Posterior vena cava (tissue), 2 donors: ENCODE results near the gene IL22RA2. TPM values are rescaled to one million over a fixed set of nuclear protein-coding genes. Genes with fewer than 3 reads are reported as not detected.
"Not testable (repeated sequence)": the region's sequence is repeated elsewhere in the genome, so short reads cannot be mapped to it uniquely, and the experiment has no call there.

Experiments used
- DNase-seq: peaks from one replicate; pipeline ENCODE4 v3.0.0-alpha.2; 2020; ENCODE audit warnings: low spot score
- intact Hi-C, 2 donors: fragments of 100-400 bp; cut with DNase I; formaldehyde crosslinking; loops; one replicate each; pipeline versions ENCODE4 v1.14.1 to v1.14.2; 2022 to 2023
- long read RNA-seq, 2 donors: library from polyadenylated mRNA; unstranded; transcript quantifications; one replicate each; pipeline ENCODE4 v2.0.0, GENCODE V29; 2020 to 2021
- total RNA-seq, 2 donors: library from RNA; stranded (reverse); fragmentation: NEBNext Ultra II Directional; extraction: Animal tissue kit (Norgen Biotek cat#: 25700); gene quantifications; one replicate each; pipeline ENCODE4 v1.2.1, GENCODE V29; 2021
- donor health status: DM: yes; HTN: yes; CAD: no.
- donor health status: DM: yes; HTN: yes; CAD: no.

Gene IL22RA2
- not detected for total RNA-seq
- long read RNA-seq, donor 1, result 0 reads
- long read RNA-seq, donor 2, result 0 reads

DNA sequence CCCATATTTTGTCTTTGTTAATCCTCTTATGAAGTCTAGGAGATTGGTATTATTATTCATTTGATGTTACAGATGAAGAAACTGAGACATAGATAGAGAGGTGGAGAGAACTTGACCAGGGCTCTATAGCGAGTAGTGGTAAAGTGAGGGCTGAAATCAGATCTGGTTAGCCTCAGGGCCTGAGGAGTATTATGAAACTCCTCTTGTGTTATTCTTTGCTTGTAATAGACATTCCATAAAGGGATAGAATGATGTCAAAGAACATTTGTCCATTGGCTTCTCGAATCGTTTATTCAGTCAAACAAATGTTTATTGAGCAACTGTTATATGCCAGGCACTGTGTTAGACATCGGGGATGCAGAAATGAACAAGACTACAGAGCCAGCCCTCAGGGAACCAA is at the start of gene IL22RA2:
IL22RA2 (minus strand) TSS at position 144 of the 400 bp plus-strand sequence. CDS start 11,895 bp downstream, outside the sequence.
- DNase-seq, result no peak
- intact Hi-C loops, result no loop called here

DNA sequence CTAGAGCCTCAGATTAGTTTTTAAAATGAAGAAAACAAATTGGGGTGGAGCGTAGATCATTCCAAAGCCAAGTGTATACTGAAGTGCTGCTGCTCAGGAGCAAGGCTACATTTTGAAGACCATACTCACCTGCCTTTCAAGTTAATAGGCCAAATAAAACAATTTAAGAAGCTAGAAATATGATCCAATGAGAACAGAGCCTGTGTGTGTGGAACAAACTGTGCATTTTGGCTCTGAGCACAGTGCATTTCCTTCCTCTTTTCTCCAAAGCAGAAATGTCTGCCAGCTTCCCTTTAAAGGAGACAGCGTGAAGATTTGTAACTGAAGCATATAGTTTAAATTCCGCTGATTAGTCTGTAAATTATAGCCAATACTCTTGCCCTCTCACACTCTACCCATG is 48.9 kb upstream of the IL22RA2 start:
- DNase-seq, result no peak
- intact Hi-C loops, result no loop called here

- intact Hi-C loops, result no loop called here
- DNase-seq, result no peak
Observed at GRCh38 chr6:137219664-137220252, 46.3 kb upstream of the IL22RA2 start.

DNA sequence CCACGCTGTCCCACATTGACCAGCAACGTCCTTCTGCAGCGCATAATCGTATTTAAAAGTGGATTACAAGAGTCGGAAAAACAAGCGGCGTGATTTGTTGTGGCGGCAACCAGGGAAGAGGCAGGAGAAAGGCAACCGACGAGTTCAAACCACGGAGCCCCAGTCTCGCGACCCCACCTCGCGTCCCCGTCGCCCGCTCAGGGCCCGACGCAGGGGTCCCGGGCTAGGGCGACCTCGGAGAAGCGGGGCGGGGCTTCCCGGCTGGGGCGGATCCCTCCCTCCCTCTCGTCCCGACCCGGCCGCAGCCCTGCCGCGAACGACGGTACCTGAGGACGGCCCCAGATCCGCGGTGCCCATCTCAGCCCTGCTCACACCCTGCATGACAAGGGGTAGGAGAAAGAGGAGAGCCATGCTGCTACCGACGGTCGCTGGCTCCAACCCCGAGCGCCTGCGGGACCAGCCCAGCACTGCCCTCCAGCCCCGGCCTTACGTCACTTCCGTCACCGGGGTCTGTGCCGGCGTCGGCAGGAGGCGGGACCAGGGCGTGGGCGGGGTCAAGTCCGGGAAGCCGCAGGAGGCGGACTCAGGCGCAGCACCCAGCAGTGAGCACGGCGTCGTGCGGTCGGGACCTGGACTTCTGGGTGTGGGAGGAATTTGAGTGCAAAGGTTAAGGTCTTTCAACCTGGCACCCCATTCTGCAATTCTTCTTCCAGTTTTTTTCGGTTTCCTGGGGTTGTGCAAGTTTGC is 45.6 kb upstream of the IL22RA2 start, which contains the start of gene IFNGR1:
IFNGR1 (minus strand) TSS at position 469 of the 747 bp plus-strand sequence; CDS start at position 411, 58 bp downstream.
- peak; percentile 100 for DNase-seq
- intact Hi-C loops, result no loop called here

DNA sequence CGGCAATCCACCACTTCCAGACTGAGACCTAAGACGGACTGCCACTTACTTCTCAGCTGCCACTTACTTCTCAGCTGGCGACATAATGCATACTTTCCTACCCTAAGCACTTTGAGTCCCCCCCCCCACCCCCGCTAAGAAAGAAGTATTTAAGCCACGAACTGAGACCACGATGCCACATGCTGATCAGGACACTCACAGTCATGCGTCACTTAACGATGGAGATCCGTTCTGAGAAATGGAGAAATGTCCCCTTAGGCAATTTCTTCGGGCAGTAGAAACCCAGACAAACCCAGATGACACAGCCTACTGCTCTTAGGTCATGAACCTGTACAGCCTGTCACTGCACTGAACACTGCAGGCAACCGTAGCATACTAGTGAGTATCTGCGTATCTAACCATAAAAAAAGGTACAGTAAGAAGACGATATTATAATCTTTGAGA is 45.1 kb upstream of the IL22RA2 start:
- no peak for DNase-seq

DNA sequence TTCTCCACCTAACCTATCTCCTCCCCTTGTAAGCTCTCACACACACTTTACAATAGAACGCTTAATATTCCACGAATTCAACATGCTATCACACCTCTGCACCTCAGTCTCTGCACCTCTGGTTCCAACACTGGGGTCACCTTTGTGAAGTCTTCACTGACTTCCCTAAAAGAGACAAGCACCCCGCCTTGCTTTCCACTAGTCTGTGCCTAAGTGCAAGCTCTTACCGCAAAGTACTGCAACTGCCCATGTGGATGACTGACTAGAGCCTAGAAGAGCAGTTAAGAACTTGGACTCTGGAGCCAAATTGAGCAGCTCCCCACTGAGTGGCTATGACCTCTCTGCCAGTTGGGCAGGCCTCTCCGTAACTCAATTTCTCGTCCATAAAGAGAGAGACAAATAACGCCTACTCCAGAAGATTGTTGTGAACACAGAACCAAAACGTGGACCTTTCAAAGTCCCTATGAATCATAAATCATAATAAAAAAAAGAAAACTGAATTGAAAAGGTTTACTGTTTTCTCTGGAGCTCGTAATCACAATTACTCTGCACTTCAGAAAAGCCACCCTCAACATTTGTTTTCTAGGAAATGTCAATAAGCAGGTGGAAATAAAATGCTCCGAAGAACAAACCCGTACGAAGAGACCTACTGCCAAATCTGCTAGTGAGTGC is 44.5 kb upstream of the IL22RA2 start:
- intact Hi-C loops, result no loop called here
- peak; percentile 75 for DNase-seq

More for the DNA sequence above, 45.1 kb upstream of the IL22RA2 start:
- intact Hi-C loops, result no loop called here

GRCh38 chr6:137216875-137217553 is 43.6 kb upstream of the IL22RA2 start:
- intact Hi-C loops, result no loop called here
- no peak for DNase-seq

- intact Hi-C loops, result no loop called here
- no peak for DNase-seq
Observed at GRCh38 chr6:137216106-137216505, 42.7 kb upstream of the IL22RA2 start.

DNA sequence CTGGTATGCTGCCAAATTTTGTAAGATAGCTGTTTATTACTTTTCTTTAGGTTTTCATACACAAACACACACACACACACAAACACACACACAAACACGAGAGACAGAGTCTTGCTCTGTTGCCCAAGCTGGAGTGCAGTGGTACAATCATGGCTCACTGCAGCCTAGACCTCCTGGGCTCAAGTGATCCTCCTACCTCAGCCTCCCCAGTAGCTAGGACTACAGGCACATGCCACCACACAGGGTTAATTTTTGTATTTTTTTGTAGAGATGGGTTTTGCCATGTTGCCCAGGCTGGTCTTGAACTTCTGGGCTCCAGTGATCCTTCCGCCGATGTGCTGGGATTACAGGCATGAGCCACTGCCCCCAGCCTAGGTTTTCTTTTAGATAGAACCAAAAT is 42.2 kb upstream of the IL22RA2 start:
- intact Hi-C loops, DNase-seq: not testable (repeated sequence)

DNA sequence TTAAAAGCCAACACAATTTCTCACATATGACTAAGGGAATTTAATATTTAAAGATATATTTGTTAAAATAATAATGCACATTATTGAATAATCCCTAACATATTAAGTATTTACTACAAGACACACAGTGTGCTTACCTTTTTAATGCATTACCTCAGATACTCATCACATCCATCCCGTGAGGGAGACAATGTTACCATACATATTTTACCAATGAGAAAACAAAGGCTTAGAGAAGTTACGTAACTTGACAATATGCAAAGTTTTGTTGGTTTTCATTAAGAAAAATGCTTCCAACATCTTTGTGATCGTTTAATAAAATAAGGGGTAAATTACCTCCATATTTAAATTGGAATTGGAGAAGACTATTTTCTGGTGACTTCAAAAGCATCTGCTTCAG is 41.5 kb upstream of the IL22RA2 start:
- DNase-seq, result no peak
- intact Hi-C loops, result no loop called here

GRCh38 chr6:137213813-137214212 is 40.4 kb upstream of the IL22RA2 start:
- intact Hi-C loops, result no loop called here
- no peak for DNase-seq

- intact Hi-C loops, result no loop called here
- DNase-seq, result no peak
Observed at GRCh38 chr6:137213331-137213740, 39.9 kb upstream of the IL22RA2 start.

DNA sequence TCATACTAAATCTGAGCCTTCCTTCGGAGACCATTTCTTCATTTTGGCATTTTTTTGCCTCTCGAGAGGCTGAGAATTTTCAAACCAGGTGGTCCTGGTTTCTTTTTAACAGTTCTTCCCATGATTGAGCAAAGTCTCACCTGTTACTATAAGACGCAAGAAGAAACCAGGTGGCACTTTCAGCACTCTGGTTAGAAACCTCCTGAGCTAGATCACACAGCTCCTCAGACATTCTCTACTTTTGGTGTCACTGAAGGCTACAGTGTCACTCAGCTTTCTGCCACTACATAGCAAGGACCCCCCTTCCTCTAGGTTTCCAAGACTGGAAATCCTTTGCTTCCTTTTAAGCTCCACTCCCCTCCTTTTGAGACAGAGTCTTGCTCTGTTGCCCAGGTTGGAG is 38.5 kb upstream of the IL22RA2 start:
- DNase-seq, result no peak
- intact Hi-C loops, result no loop called here

GRCh38 chr6:137210903-137211302 is 37.5 kb upstream of the IL22RA2 start:
- no peak for DNase-seq
- intact Hi-C loops, result no loop called here

DNA sequence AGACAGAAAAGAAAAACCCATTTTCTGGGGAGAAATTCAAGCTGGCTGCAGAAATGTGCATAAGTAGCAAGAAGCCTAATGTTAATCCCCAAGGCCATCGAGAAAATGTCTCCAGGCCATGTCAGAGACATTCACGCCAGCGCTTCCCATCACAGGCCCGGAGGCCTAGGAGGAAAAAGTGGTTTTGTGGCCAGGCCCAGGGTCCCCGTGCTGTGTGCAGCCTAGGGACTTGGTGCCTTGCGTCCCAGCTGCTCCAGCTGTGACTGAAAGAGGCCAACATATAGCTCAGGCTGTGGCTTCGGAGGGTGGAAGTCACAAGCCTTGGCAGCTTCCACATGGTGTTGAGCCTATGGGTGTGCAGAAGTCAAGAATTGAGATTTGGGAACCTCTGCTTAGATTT is 34.8 kb upstream of the IL22RA2 start:
- no peak for DNase-seq
- intact Hi-C loops, result no loop called here

GRCh38 chr6:137207457-137207856 is 34.0 kb upstream of the IL22RA2 start:
- intact Hi-C loops, DNase-seq: not testable (repeated sequence)

- intact Hi-C loops, result no loop called here
Observed at GRCh38 chr6:137206577-137206976, 33.1 kb upstream of the IL22RA2 start.

DNA sequence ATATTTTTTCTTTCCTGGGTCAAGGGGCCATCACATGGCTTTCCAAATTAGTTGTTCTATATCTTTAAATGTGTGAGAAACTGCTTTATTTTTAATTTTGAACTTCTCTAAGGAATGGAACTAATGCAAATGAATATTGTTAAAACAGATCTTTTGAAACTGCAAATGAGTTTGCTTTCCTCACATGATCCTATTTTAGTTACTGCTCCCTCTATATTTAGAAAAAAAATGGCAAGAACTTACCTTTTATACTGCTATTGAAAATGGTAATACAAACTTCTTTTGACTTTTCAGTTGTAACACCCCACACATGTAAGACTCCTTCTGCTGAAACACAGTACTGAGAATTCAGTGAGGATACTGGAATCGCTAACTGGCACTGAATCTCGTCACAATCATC is 29.8 kb upstream of the IL22RA2 start:
- DNase-seq, result no peak
- intact Hi-C loops, result no loop called here

More at GRCh38 chr6:137206577-137206976, 33.1 kb upstream of the IL22RA2 start:
- no peak for DNase-seq

- DNase-seq, result no peak
- intact Hi-C loops, result no loop called here
Observed at GRCh38 chr6:137202078-137202477, 28.6 kb upstream of the IL22RA2 start.

GRCh38 chr6:137201006-137201405 is 27.6 kb upstream of the IL22RA2 start:
- intact Hi-C loops, result no loop called here
- DNase-seq, result no peak
